Activated CD8-positive, alpha-beta memory T cell treated with anti-CD3 and anti-CD28 coated beads for 48 hours (primary cell): ENCODE results near the gene ZC3H11A.

Experiments used
- DNase-seq, 3 experiments: peaks; one replicate each; pipeline ENCODE4 v3.0.0-alpha.2; 2020; ENCODE audit warnings: low read depth in 2 of 3, low spot score in 2 of 3

Gene ZC3H11A

DNA sequence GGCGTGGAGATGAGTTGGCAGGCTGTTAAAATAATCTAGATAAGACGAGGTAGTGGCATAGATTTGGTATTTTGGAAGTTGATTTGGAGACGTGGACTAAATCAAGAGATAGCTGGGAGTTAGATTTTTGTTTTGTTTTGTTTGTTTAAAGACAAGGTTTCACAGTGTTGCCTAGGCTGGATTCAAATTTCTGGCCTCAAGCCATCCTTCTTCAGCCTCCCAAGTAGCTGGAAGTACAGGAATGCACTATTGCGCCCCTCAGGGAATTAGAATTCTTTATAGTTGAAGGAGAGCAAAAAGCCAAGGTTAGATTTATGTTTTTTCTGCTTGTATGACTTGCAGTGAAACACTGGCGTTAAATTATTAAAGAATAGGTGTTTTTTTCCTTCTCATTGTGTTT is 43.7 kb downstream of the ZC3H11A start:
- no peak for DNase-seq

GRCh38 chr1:203840208-203840808 is 44.9 kb downstream of the ZC3H11A start:
- no peak for DNase-seq

- DNase-seq: no peak
Measured at GRCh38 chr1:203842559-203842876, 47.1 kb downstream of the ZC3H11A start.

DNA sequence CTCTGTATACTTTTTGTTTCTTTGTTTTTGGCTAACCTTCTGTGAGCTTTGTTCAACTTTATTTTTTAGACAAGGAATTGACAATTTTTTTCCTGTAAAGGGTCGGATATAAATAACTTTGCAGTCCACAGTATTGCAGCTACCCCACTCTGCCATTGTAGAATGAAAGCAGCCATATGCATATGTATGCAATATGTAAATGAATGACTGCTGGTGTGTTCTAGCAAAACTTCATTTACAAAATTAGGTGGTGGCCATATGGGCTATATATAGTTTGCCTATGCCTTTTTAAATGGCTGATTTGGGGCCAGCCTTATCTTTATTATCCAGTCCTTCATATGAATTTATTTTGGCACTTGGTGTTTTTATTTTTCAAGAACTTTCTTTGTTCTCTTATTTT is 48.0 kb downstream of the ZC3H11A start:
- DNase-seq: no peak
